ENCODE data around the gene GLRX3. TPM values are rescaled to one million over a fixed set of nuclear protein-coding genes. Genes with fewer than 3 reads are reported as not detected.

Gene GLRX3
- polyA plus RNA-seq (2012; ENCODE audit: insufficient read length, low read depth): 76.8 TPM

- TF ChIP-seq TAF1 (IDR thresholded peaks at IDR 0.05; ENCODE audit: borderline replicate concordance, insufficient read depth, low read length) (peak; percentile 94), SIN3A (IDR thresholded peaks at IDR 0.05; ENCODE audit: borderline replicate concordance, insufficient read depth, low read length) (peak; percentile 74; the same call in 1 of the 2 replicates), FOXP2 (optimal IDR thresholded peaks at IDR 0.05; ENCODE audit: borderline replicate concordance, extremely low read depth, extremely low read length, insufficient read depth) (peak; percentile 58), POLR2AphosphoS5 (IDR thresholded peaks at IDR 0.05; ENCODE audit: low read depth, low read length) (peak; percentile 70; the same call in 1 of the 2 replicates)
- TF ChIP-seq, protein P1, sequence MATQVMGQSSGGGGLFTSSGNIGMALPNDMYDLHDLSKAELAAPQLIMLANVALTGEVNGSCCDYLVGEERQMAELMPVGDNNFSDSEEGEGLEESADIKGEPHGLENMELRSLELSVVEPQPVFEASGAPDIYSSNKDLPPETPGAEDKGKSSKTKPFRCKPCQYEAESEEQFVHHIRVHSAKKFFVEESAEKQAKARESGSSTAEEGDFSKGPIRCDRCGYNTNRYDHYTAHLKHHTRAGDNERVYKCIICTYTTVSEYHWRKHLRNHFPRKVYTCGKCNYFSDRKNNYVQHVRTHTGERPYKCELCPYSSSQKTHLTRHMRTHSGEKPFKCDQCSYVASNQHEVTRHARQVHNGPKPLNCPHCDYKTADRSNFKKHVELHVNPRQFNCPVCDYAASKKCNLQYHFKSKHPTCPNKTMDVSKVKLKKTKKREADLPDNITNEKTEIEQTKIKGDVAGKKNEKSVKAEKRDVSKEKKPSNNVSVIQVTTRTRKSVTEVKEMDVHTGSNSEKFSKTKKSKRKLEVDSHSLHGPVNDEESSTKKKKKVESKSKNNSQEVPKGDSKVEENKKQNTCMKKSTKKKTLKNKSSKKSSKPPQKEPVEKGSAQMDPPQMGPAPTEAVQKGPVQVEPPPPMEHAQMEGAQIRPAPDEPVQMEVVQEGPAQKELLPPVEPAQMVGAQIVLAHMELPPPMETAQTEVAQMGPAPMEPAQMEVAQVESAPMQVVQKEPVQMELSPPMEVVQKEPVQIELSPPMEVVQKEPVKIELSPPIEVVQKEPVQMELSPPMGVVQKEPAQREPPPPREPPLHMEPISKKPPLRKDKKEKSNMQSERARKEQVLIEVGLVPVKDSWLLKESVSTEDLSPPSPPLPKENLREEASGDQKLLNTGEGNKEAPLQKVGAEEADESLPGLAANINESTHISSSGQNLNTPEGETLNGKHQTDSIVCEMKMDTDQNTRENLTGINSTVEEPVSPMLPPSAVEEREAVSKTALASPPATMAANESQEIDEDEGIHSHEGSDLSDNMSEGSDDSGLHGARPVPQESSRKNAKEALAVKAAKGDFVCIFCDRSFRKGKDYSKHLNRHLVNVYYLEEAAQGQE (IDR thresholded peaks at IDR 0.05; ENCODE audit: insufficient read depth in 1 of 2, low read depth in 2 of 2, low read length in 2 of 2): peak in 1 of 2 experiments; percentile 17; a peak in 1 of 4 replicates
Observed at GRCh38 chr10:130136226-130137089, at the start of gene GLRX3. TSS of gene GLRX3 (plus strand) at chr10:130136391. CDS start at chr10:130136421, 30 bp downstream.

DNA sequence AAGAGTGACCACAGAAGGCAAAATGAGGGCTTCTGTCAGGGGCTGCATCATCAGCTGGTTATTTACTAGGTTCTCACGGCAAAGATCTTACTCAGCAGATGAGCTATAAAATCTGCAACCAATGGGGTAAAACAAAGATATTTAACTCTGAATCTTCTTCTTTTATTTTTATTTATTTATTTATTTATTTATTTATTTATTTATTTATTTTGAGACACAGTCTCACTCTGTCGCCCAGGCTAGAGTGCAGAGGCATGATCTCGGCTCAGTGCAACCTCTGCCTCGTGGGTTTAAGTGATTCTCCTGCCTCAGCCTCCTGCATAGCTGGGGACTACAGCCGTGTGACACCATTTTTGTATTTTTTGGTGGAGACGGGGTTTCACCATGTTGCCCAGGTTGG, 36.8 kb upstream of the GLRX3 start:
- no peak for TF ChIP-seq FOXP2 (optimal IDR thresholded peaks at IDR 0.05; ENCODE audit: borderline replicate concordance, extremely low read depth, extremely low read length, insufficient read depth)
- TF ChIP-seq TAF1 (IDR thresholded peaks at IDR 0.05; ENCODE audit: borderline replicate concordance, insufficient read depth, low read length): no peak
- no peak for TF ChIP-seq SIN3A (IDR thresholded peaks at IDR 0.05; ENCODE audit: borderline replicate concordance, insufficient read depth, low read length)
- TF ChIP-seq, protein P1 (IDR thresholded peaks at IDR 0.05; ENCODE audit: insufficient read depth in 1 of 2, low read depth in 2 of 2, low read length in 2 of 2): no peak
- no peak for TF ChIP-seq POLR2AphosphoS5 (IDR thresholded peaks at IDR 0.05; ENCODE audit: low read depth, low read length)

- no peak for TF ChIP-seq SIN3A (IDR thresholded peaks at IDR 0.05; ENCODE audit: borderline replicate concordance, insufficient read depth, low read length)
- no peak for TF ChIP-seq POLR2AphosphoS5 (IDR thresholded peaks at IDR 0.05; ENCODE audit: low read depth, low read length)
- no peak for TF ChIP-seq TAF1 (IDR thresholded peaks at IDR 0.05; ENCODE audit: borderline replicate concordance, insufficient read depth, low read length)
- no peak for TF ChIP-seq FOXP2 (optimal IDR thresholded peaks at IDR 0.05; ENCODE audit: borderline replicate concordance, extremely low read depth, extremely low read length, insufficient read depth)
- TF ChIP-seq, protein P1 (IDR thresholded peaks at IDR 0.05; ENCODE audit: insufficient read depth in 1 of 2, low read depth in 2 of 2, low read length in 2 of 2): no peak
Observed at GRCh38 chr10:130105724-130106123, 30.5 kb upstream of the GLRX3 start.

- TF ChIP-seq FOXP2 (optimal IDR thresholded peaks at IDR 0.05; ENCODE audit: borderline replicate concordance, extremely low read depth, extremely low read length, insufficient read depth) (no peak), SIN3A (IDR thresholded peaks at IDR 0.05; ENCODE audit: borderline replicate concordance, insufficient read depth, low read length) (no peak), TAF1 (IDR thresholded peaks at IDR 0.05; ENCODE audit: borderline replicate concordance, insufficient read depth, low read length) (no peak), POLR2AphosphoS5 (IDR thresholded peaks at IDR 0.05; ENCODE audit: low read depth, low read length) (no peak)
- TF ChIP-seq, protein P1 (IDR thresholded peaks at IDR 0.05; ENCODE audit: insufficient read depth in 1 of 2, low read depth in 2 of 2, low read length in 2 of 2): no peak
Observed at GRCh38 chr10:130108934-130109604, 27.1 kb upstream of the GLRX3 start.
